IPS DF 4.7 (cell line): ENCODE measurements around the gene IKZF2.

Source experiments
- DNase-seq: peaks from one replicate; pipeline ENCODE4 v3.0.0-alpha.2; 2013; ENCODE audit warnings: low spot score; ENCODE audit errors: extremely low read depth

IKZF2 gene

GRCh38 chr2:213151437-213152064 lies at the start of gene IKZF2:
TSS of gene IKZF2 (minus strand) at chr2:213151612. CDS start at chr2:213148629, 2,983 bp downstream.
- no peak for DNase-seq

GRCh38 chr2:213199871-213200270 lies 48.5 kb upstream of the IKZF2 start:
- no peak for DNase-seq

- no peak for DNase-seq
Measured at GRCh38 chr2:213189001-213189899, 37.8 kb upstream of the IKZF2 start.

- DNase-seq, result no peak
Measured at GRCh38 chr2:213188533-213188867, 37.1 kb upstream of the IKZF2 start.

GRCh38 chr2:213187833-213188532 lies 36.6 kb upstream of the IKZF2 start:
- DNase-seq, result no peak

GRCh38 chr2:213187386-213187785 lies 36.0 kb upstream of the IKZF2 start:
- no peak for DNase-seq

- DNase-seq, result no peak
Measured at GRCh38 chr2:213185147-213185822, 33.9 kb upstream of the IKZF2 start.

GRCh38 chr2:213181712-213182111 lies 30.3 kb upstream of the IKZF2 start:
- DNase-seq, result no peak

- no peak for DNase-seq
Measured at GRCh38 chr2:213177679-213178078, 26.3 kb upstream of the IKZF2 start.

- DNase-seq, result no peak
Measured at GRCh38 chr2:213175673-213176247, 24.3 kb upstream of the IKZF2 start.

GRCh38 chr2:213172641-213173040 lies 21.2 kb upstream of the IKZF2 start:
- no peak for DNase-seq

GRCh38 chr2:213171147-213171546 lies 19.7 kb upstream of the IKZF2 start:
- DNase-seq, result no peak

- no peak for DNase-seq
Measured at GRCh38 chr2:213167271-213167930, 16.0 kb upstream of the IKZF2 start.

- DNase-seq, result no peak
Measured at GRCh38 chr2:213166109-213166508, 14.7 kb upstream of the IKZF2 start.

- DNase-seq, result no peak
Measured at GRCh38 chr2:213164263-213164662, 12.9 kb upstream of the IKZF2 start.

- no peak for DNase-seq
Measured at GRCh38 chr2:213162516-213163118, 11.2 kb upstream of the IKZF2 start.

GRCh38 chr2:213161759-213162515 lies 10.5 kb upstream of the IKZF2 start:
- DNase-seq, result no peak

GRCh38 chr2:213159768-213160167 lies 8.4 kb upstream of the IKZF2 start:
- no peak for DNase-seq

- DNase-seq, result no peak
Measured at GRCh38 chr2:213157242-213157641, 5.8 kb upstream of the IKZF2 start.

- DNase-seq, result no peak
Measured at GRCh38 chr2:213156717-213157116, 5.3 kb upstream of the IKZF2 start.
